SJCRH30 (cell line): ENCODE data around the gene ADGRD1. TPM values are rescaled to one million over a fixed set of nuclear protein-coding genes. Genes with fewer than 3 reads are reported as not detected.
A peak's percentile ranks its signal among the peaks of the same experiment; 100 is the strongest.
"Not testable (repeated sequence)": the region's sequence is repeated elsewhere in the genome, so short reads cannot be mapped to it uniquely, and the experiment has no call there.

ENCODE experiments used
- DNase-seq, 2 experiments: peaks; one replicate each; pipeline ENCODE4 v3.0.0-alpha.2; 2015 to 2020
- H3K27ac ChIP-seq: fragments of 250-450 bp; sonication (Bioruptor Pico); 2 replicates; pipeline ENCODE4 v1.5.1; 2020; ENCODE audit warnings: mild to moderate bottlenecking, moderate library complexity
- H3K27me3 ChIP-seq: fragments of 250-450 bp; sonication (Bioruptor Pico); 2 replicates; pipeline ENCODE4 v1.5.1; 2020; ENCODE audit warnings: mild to moderate bottlenecking, moderate library complexity
- H3K36me3 ChIP-seq: fragments of 250-450 bp; sonication (Bioruptor Pico); 2 replicates; pipeline ENCODE4 v1.5.1; 2020; ENCODE audit warnings: mild to moderate bottlenecking, moderate library complexity
- H3K4me1 ChIP-seq: fragments of 250-450 bp; sonication (Bioruptor Pico); 2 replicates; pipeline ENCODE4 v1.5.1; 2020; ENCODE audit warnings: mild to moderate bottlenecking, moderate library complexity
- H3K4me3 ChIP-seq: fragments of 250-450 bp; sonication (Bioruptor Pico); 2 replicates; pipeline ENCODE4 v1.5.1; 2020; ENCODE audit warnings: mild to moderate bottlenecking, moderate library complexity
- H3K9me3 ChIP-seq: fragments of 250-450 bp; sonication (Bioruptor Pico); replicated peaks from 2 replicates; pipeline ENCODE4 v1.5.1; 2020; ENCODE audit warnings: mild to moderate bottlenecking, moderate library complexity
- total RNA-seq: library from RNA; depleted of rRNA; stranded (reverse); fragments of >200 nt; shearing (Covaris generic); gene quantifications from 2 replicates; pipeline ENCODE4 v1.2.3, GENCODE V29; 2014

The ADGRD1 gene
- total RNA-seq, 1 experiment from 2014 or later, result 0.36 TPM

DNA sequence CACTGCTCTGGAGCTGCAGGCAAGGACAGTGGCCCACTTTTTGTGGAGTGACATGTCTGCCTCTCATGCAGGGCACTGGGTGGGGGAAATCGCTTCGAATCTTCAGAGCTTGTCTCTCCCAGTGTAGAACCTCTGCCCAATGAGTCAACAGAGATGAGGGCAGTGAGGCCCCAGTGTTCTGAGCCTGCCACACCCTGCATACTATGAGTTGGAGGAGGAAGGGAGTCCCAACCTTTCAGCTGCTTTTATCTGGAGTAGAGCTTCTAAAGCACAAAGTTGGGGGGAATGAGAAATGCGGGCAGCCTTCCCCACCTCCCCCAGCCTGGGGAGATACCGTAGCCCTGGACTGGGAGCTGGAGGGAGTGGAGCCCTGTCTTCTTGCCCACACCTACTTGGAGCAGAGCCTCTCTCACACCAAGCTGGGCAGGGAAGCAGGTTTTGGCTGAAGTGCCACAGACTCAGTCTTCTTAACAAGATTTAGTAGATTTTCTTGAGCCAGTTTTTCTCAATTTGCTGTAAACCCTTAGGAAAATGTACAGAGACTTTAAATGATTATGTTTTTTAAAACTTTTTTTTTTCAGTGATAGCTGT is 159.1 kb downstream of the ADGRD1 start:
- no peak overlapping the region for H3K4me3 ChIP-seq
- no peaks in the 10 kb centered on the region for H3K36me3 ChIP-seq
- no peak for DNase-seq
- H3K4me1 ChIP-seq, result no peaks in the 10 kb centered on the region
- no peaks in the 10 kb centered on the region for H3K27me3 ChIP-seq
- H3K9me3 ChIP-seq, result no peaks in the 10 kb centered on the region
- no peak overlapping the region for H3K27ac ChIP-seq

DNA sequence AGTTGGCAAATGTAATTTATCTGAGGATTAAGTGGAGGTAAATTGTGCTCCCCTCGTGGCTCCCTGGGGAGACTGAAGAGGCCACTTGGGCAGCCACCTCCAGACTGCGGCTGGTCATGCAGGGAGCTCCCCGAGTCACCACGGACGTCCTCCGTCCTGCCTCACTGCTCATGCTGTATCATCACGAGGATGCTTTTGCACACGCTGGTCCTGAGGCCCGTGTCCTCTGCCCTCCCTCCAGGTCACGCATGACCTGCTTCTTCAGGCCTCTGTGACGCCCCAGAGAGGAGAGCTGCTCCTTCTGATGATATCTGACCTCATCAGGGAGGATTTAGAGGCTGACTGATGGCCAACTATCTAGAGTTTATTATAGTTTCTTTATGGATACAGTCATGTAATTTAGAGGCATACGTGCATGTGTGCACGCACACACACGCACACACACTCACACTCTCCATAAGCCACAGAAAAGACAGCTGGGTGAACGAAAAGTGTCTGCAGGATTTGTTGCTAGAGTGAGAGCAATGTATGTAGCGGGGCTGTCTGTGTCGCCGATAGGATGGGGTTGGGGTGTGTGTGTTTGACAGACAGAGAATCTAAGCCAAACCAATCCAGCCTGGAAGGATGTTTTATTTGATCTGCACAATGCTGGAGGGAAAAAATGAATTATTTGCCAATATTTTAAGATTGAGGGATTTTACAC is 160.0 kb downstream of the ADGRD1 start:
- no peaks in the 10 kb centered on the region for H3K9me3 ChIP-seq
- H3K27ac ChIP-seq, result no peak overlapping the region
- H3K27me3 ChIP-seq, result no peaks in the 10 kb centered on the region
- no peaks in the 10 kb centered on the region for H3K36me3 ChIP-seq
- DNase-seq, result no peak
- H3K4me3 ChIP-seq, result no peak overlapping the region
- H3K4me1 ChIP-seq, result no peaks in the 10 kb centered on the region

DNA sequence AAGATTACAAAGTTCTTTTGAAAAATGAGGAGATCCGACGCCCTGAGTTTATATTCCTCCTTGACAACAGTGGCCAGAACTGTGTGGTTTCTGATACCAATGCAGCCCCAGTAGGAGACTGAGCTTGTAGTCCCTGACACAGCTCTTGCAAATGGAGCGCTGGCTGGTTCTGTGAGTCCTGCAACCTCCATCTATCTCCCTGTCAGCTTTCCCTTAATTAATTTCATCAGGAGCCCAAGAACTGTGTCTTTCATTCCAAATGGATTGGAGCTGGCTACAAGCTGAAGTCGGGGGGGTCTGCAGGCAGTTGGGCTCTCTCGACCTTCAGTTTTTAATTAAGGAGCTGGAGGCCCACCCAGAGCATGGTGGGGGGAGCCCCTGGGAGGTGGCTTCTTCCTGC is 160.6 kb downstream of the ADGRD1 start:
- DNase-seq, result no peak
- no peak overlapping the region for H3K27ac ChIP-seq
- no peaks in the 10 kb centered on the region for H3K36me3 ChIP-seq
- no peaks in the 10 kb centered on the region for H3K27me3 ChIP-seq
- H3K9me3 ChIP-seq, result no peaks in the 10 kb centered on the region
- H3K4me3 ChIP-seq, result no peak overlapping the region
- no peaks in the 10 kb centered on the region for H3K4me1 ChIP-seq

DNA sequence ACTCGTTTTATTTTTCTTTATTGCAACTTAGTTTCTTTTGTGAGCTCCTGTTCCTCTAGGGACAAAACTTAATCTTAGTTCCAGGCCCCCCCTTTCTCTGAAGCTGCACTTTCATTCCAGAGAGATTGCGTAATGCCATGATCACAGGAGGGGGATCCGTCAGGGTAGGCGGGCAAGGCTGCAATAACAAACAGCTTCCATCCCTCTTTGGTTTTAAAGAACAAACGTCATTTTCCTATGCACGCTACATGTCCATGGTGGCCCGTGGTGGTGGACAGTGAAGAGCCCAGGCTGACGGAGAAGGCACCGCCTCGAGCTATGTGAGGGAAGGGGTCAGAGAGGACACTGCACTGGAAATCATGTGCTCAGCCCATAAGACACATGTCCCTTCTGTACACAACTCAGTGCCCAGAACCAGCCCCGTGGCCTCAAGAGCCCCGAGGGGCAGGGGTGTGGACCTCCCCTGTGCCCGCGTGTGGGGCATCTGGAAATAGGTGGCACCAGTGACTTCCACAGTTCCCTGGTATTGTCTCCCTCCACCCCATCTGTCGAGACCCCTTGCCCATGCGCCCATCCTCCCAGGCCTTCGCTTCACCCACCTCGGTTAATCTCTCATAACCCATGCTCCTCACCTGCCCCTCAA is 161.4 kb downstream of the ADGRD1 start:
- H3K36me3 ChIP-seq, result no peaks in the 10 kb centered on the region
- H3K27me3 ChIP-seq, result no peaks in the 10 kb centered on the region
- no peak for DNase-seq
- no peak overlapping the region for H3K4me3 ChIP-seq
- H3K4me1 ChIP-seq, result no peaks in the 10 kb centered on the region
- H3K27ac ChIP-seq, result no peak overlapping the region
- no peaks in the 10 kb centered on the region for H3K9me3 ChIP-seq

DNA sequence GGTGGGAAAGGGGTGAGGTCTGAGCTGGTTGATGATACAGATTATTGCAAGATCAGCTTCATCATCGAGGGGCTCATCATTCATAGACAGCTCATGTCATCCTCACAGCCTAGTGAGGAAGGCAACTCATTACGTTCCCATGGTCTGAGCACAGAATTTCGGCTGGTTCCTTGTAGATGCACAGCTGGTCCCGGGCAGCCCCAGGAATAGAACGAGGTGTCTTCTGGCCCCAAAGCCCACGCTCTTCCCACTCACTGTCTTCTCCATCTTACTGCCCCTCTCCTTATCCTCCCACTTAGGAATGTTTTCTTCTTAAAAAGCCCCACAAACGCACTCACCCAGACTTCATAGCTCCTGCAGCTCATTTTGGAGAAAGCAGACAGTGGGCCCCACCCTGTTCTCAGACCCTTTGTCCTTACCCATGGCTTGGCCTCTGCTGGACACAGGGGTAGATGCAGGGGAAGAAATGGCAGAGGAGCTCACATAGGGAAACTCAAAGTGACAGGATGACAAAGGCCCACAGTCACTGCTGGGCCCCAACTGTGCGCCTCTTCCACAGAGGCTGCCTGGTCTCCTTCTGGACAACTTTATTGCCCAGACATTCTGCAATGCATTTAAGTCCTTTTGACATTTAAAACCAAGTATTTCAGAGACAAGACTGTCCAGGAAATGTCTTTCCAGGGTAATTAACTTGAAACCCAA is 162.2 kb downstream of the ADGRD1 start:
- Histone ChIP-seq H3K4me1 (no peaks in the 10 kb centered on the region), H3K36me3 (no peaks in the 10 kb centered on the region), H3K27ac (no peak overlapping the region), H3K27me3 (no peaks in the 10 kb centered on the region), H3K4me3 (no peak overlapping the region), H3K9me3 (no peaks in the 10 kb centered on the region)
- no peak for DNase-seq

DNA sequence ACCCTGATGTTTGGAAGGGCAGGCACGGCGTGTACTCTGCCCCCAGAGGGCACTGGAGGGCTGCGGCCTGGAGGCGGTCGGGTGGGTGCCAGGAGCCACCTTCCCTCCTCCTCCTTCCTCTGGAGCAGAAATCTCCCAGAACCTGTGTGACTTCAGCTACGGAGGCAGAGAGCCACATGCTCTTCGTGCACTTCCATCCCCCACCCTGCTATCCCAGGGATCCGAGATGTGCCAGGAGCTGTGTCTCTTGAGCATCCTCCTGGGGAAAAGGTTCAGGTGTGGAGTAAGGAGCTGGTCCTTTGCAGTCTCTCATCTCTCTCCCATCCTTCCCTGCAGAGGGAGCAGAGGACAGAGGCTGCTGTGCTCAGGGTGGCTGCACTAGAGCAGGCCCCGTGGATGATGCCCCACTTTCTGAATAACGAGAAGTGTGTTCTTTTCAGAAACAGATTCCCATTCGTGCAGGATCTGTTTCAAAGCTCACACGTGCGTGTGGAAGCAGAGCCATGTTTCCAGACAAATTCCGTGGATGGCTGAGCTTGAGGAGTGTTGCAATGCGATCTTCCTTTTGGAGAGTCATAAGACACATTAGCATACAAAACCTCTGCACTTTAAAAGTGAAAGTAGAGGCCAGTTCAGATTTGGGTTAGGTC is 162.9 kb downstream of the ADGRD1 start:
- Histone ChIP-seq H3K27ac (no peak overlapping the region), H3K9me3 (no peaks in the 10 kb centered on the region), H3K36me3 (no peaks in the 10 kb centered on the region), H3K4me3 (no peak overlapping the region), H3K27me3 (no peaks in the 10 kb centered on the region), H3K4me1 (no peaks in the 10 kb centered on the region)
- DNase-seq, result peak in 1 of 2 experiments; percentile 26

DNA sequence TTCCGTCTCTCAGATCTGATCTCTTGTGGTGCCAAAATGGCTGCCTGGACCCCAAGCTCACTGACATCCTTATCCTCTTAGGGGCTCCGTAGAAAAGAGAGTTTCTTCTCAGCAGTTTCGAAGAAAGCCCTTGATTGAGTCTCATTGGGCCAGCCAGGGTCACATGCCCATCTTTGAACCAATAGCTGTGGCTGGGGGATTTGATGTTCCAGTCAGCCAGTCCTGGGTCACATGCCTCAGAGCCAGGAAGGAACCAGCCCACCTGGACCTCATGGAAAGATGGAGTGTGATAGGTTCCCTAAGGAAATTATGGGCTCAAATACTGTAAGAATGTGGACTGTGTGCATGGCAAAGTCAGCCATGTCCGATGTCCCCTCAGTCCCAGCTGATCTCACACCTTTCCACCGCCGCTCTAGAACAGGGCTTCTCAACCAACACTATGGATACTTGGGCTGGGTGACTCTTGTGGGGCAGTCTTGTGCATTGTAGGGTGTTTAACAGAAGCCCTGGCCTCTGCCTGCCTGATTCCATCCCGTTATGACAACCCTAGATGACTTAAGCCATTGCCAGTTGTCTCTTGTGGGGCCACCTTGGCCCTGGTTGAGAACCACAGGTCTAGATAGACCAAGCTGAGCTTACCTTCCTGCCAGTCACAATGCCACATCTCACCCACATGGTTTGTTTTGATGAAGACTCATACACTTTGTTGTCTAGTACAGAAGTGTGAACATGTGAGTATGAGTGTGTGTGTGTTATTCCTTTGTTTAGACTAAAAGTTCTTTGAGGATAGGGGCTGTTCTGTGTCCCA is 163.9 kb downstream of the ADGRD1 start:
- no peak overlapping the region for H3K27ac ChIP-seq
- no peak for DNase-seq
- H3K27me3 ChIP-seq, result no peaks in the 10 kb centered on the region
- no peak overlapping the region for H3K4me3 ChIP-seq
- H3K4me1 ChIP-seq, result no peaks in the 10 kb centered on the region
- no peaks in the 10 kb centered on the region for H3K9me3 ChIP-seq
- no peaks in the 10 kb centered on the region for H3K36me3 ChIP-seq

DNA sequence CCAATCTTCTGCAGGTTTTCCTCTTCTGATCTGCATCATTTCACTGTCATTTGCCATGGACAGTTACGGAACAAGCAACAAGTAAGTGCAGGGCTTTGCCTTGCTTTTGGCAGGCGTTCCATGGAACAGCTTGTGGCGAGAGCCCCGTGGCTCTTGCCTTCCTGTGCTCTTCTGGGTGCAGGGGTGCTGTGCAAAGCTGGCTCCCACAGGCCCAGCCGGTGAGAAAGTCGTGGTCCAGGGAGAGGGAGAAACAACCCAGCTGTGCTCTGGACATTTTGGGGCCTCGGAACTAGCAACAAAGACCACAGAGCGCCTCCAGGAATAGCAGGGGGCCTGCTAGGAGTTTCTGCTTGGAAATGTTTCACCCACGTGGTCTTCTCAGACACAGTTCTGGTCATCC is 164.7 kb downstream of the ADGRD1 start:
- Histone ChIP-seq H3K4me1 (no peaks in the 10 kb centered on the region), H3K27ac (no peak overlapping the region), H3K27me3 (no peaks in the 10 kb centered on the region), H3K9me3 (no peaks in the 10 kb centered on the region), H3K36me3 (no peaks in the 10 kb centered on the region), H3K4me3 (no peak overlapping the region)
- no peak for DNase-seq

DNA sequence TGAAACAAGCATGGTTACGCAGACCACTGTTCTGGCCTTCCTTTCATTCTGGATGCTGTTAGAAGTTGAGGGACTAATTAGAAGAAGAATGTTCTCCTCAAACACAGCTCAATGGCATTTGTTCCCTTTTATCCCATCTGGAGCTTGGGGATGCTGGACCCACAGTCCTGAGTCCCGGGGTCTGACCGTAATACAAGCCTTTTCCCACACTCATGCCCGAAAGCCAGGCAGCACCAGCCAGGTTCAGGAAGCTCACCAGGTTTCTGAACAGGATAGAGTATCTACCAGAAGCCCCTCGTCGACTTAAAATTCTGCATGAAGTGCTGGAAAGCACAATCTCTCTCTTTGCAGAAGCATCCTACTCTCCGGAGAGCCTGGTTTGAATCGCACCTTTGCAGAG is 165.6 kb downstream of the ADGRD1 start:
- not testable (repeated sequence) for H3K9me3 ChIP-seq, H3K4me1 ChIP-seq, DNase-seq, H3K27me3 ChIP-seq, H3K4me3 ChIP-seq, H3K36me3 ChIP-seq, H3K27ac ChIP-seq

DNA sequence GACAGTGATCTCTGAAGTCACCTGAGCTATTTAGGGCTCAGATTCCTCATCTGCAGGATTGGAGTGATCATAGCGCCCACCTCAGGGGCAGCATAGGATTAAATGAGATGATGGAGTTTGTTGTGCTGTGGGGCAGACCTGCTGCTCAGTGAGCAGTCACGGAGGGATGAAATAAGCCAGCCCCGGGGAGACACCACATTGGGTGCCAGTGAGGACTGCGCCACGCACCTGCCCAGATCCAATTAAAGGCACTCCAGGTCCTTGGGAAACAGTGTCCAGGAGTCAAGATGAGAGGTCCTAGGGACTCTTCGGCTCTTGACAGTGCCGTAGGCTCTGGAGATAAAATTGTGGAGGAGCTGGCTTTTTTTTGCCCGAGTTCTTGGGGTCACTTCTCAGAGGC is 166.2 kb downstream of the ADGRD1 start:
- H3K9me3 ChIP-seq, result no peaks in the 10 kb centered on the region
- no peak overlapping the region for H3K27ac ChIP-seq

DNA sequence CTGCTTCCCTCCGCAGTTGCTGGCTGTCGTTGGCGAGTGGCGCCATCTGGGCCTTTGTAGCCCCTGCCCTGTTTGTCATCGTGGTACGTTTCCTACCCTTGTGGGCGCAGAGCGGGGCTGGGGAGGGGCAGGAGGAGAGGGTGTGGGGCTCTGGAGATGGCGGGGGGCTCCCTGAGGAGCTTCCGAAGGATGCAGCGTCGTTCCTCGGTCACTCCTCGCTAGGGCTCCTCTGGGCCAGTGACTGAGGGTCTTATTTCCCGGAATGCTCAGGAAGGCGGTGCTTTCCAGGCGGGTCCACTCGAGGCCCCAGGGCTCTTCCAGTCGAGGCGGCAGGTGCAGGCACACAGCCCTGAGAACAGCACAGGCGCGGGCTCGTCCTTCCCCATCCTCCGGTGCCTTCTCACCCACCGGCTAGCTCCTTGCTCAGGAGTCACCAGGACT is 167.1 kb downstream of the ADGRD1 start:
- no peaks in the 10 kb centered on the region for H3K27me3 ChIP-seq
- no peak overlapping the region for H3K4me3 ChIP-seq
- DNase-seq, result no peak
- no peaks in the 10 kb centered on the region for H3K36me3 ChIP-seq
- no peak overlapping the region for H3K27ac ChIP-seq
- no peaks in the 10 kb centered on the region for H3K4me1 ChIP-seq
- H3K9me3 ChIP-seq, result no peaks in the 10 kb centered on the region

More for the DNA sequence above, 166.2 kb downstream of the ADGRD1 start:
- DNase-seq, result no peak
- H3K27me3 ChIP-seq, result no peaks in the 10 kb centered on the region
- H3K4me3 ChIP-seq, result no peak overlapping the region
- H3K36me3 ChIP-seq, result no peaks in the 10 kb centered on the region
- no peaks in the 10 kb centered on the region for H3K4me1 ChIP-seq

DNA sequence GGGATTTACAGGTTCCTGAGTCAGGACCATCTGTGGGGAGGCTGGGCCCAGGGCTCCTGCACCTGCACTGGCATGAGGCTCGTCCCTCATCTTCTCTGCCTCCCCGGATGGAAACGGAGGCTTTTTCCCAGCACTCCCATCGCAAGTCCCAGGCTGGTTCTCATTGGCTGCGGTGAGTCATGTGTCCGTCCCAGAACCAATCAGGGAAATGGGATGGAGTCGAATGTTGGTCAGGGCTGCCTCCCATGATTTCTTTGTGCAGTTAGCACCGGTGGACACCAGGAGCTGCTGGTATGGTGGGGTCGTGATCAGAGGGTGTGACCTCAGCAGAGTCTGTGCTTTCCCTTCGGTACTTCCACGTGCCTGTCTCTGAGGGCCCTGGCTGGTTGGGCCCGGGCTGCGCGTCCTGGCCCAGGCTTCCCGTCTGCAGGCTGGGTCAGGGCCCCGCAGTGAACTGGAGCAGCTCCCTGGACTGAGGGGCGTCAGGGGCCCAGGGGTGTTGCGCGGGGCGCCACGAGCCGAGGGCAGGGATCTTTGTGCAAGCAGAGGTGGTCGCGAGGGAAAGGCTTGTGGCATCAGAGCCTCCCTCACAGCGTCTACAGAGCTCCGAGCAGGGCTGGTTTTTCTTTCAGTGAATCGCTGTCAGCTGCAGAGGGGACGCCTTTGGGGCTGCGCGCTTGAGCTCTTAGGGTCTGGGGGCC is 168.1 kb downstream of the ADGRD1 start:
- Histone ChIP-seq H3K9me3 (no peaks in the 10 kb centered on the region), H3K27ac (no peak overlapping the region), H3K4me1 (no peaks in the 10 kb centered on the region), H3K36me3 (no peaks in the 10 kb centered on the region), H3K27me3 (no peaks in the 10 kb centered on the region), H3K4me3 (no peak overlapping the region)
- no peak for DNase-seq

DNA sequence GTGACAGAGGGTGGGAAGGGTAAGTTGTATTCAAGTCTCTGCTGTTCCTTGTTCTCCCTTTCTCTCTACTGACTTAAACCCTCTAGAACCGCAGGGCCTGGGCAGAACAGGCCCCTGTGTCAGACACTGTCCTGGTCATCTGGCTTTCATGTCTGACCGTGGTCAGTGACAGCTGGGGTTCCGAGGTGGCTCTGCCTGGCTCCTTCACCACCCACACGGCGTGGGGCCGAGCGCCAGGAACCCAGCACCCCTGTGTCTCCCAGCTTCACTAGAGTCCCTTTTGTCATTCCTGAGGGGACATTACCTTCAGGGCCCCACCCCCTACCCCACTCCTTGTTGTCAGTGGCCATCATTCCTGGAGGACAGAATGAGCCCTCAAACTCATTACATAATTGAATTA is 168.9 kb downstream of the ADGRD1 start:
- no peaks in the 10 kb centered on the region for H3K9me3 ChIP-seq
- DNase-seq, result no peak
- H3K36me3 ChIP-seq, result no peaks in the 10 kb centered on the region
- H3K4me1 ChIP-seq, result no peaks in the 10 kb centered on the region
- no peaks in the 10 kb centered on the region for H3K27me3 ChIP-seq
- no peak overlapping the region for H3K27ac ChIP-seq
- no peak overlapping the region for H3K4me3 ChIP-seq

DNA sequence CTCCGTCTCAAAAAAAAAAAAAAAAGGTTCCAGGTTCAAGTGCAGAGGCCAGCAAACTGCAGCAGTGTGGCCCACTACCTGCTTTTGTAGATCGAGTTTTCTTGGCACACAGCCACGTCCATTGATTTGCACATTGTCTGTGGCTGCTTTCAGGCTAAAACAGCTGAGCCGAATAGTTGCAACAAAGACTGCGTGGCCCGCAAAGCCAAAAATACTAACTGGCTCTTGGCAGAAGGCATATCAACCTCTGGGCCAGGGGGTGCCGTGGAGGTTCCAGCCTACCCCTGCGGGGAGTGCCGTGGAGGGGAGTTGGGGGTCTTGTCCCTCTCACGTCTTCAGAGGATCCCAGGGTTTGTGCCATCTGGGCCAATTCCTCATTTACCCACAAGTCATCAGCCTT is 170.1 kb downstream of the ADGRD1 start:
- Histone ChIP-seq H3K4me1 (no peaks in the 10 kb centered on the region), H3K27me3 (no peaks in the 10 kb centered on the region), H3K9me3 (no peaks in the 10 kb centered on the region), H3K36me3 (no peaks in the 10 kb centered on the region), H3K27ac (no peak overlapping the region), H3K4me3 (no peak overlapping the region)
- DNase-seq, result no peak
